ENCODE measurements around the gene KIAA1210. TPM values are rescaled to one million over a fixed set of nuclear protein-coding genes. Genes with fewer than 3 reads are reported as not detected.

The KIAA1210 gene
- total and polyA plus RNA-seq, 2 of the 13 experiments (the other 11 are each of a cell fraction or from before 2014, with no cell fraction given) = not detected

- no peak for DNase-seq (ENCODE audit: low spot score)
- ChIA-PET CTCF (ENCODE audit: low intra/inter-chr PET ratio, low total read pairs) (interaction anchor here (1.2 kb wide), 1 partner anchor 74 kb away, joined by 5 read pairs; no protein-coding TSS in a partner anchor), POLR2A (no interaction called here)
- in situ Hi-C loops (cut with HindIII; ENCODE audit: extremely low pct_ligation_motif_present, low pct_unique_long_range_greater_than_20kb) = no loop called here
- FAIRE-seq = no peak
- H3K4me3 ChIP-seq (replicated peaks in 1 of 3; ENCODE audit: insufficient read depth in 1 of 3, low read depth in 2 of 3, low read length in 3 of 3) = no peak overlapping the region
- WGBS (ENCODE audit: low lambda C conversion rate) = 0% methylated on average over 1 of the region's 5 CpGs
- H3K4me2 ChIP-seq (ENCODE audit: low read depth, low read length) = no peak overlapping the region
- no peaks in the 10 kb centered on the region for H3K36me3 ChIP-seq (replicated peaks in 1 of 2; ENCODE audit: control insufficient read depth in 1 of 2, insufficient read depth in 2 of 2, low read length in 2 of 2)
- no peak overlapping the region for H3K27ac ChIP-seq (ENCODE audit: extremely low read length, insufficient read depth, low read length)
- no peak for ATAC-seq
- H3K9me3 ChIP-seq (ENCODE audit: low read length) = no peaks in the 10 kb centered on the region
- peaks cover 10% of the 10 kb centered on the region; the same call in 1 of the 2 replicates for H3K4me1 ChIP-seq (ENCODE audit: insufficient read depth, low read length)
- no peaks in the 10 kb centered on the region for H4K20me1 ChIP-seq (ENCODE audit: insufficient read depth, low read length)
- no peaks in the 10 kb centered on the region for H3K79me2 ChIP-seq (ENCODE audit: insufficient read depth, low read length)
- no peak overlapping the region for H2AFZ ChIP-seq (ENCODE audit: low read length)
- H3K27me3 ChIP-seq (ENCODE audit: control insufficient read depth in 1 of 2, insufficient read depth in 2 of 2, low read length in 2 of 2) = no peaks in the 10 kb centered on the region
- TF ChIP-seq STAG1 (CRISPR knock-in tag; IDR thresholded peaks at IDR 0.05) (peak; percentile 66), GATAD1 (CRISPR knock-in tag; IDR thresholded peaks at IDR 0.05) (no peak), SETDB1 (CRISPR knock-in tag; IDR thresholded peaks at IDR 0.05; ENCODE audit: borderline replicate concordance) (no peak), HOXA9 (CRISPR knock-in tag; IDR thresholded peaks at IDR 0.05; ENCODE audit: borderline replicate concordance) (no peak), RBAK (CRISPR knock-in tag; IDR thresholded peaks at IDR 0.05) (no peak), ZNF530 (CRISPR knock-in tag; IDR thresholded peaks at IDR 0.05; ENCODE audit: low read depth) (no peak)
- TF ChIP-seq, protein P1, sequence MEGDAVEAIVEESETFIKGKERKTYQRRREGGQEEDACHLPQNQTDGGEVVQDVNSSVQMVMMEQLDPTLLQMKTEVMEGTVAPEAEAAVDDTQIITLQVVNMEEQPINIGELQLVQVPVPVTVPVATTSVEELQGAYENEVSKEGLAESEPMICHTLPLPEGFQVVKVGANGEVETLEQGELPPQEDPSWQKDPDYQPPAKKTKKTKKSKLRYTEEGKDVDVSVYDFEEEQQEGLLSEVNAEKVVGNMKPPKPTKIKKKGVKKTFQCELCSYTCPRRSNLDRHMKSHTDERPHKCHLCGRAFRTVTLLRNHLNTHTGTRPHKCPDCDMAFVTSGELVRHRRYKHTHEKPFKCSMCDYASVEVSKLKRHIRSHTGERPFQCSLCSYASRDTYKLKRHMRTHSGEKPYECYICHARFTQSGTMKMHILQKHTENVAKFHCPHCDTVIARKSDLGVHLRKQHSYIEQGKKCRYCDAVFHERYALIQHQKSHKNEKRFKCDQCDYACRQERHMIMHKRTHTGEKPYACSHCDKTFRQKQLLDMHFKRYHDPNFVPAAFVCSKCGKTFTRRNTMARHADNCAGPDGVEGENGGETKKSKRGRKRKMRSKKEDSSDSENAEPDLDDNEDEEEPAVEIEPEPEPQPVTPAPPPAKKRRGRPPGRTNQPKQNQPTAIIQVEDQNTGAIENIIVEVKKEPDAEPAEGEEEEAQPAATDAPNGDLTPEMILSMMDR (CRISPR knock-in tag; IDR thresholded peaks at IDR 0.05) = peak; percentile 61
- no peak overlapping the region for H3K9ac ChIP-seq (ENCODE audit: insufficient read depth, low read depth, low read length)
- intact Hi-C loops (cut with micrococcal nuclease; ENCODE audit: unreplicated experiment) = loop anchor here (10.0 kb wide), 1 partner anchor 50 kb away; no protein-coding TSS in a partner anchor
- no TSS peak for BruUV-seq (replicated peaks)
These were observed 17.6 kb upstream of the KIAA1210 start for GRCh38 chrX:119145241-119145653.

DNA sequence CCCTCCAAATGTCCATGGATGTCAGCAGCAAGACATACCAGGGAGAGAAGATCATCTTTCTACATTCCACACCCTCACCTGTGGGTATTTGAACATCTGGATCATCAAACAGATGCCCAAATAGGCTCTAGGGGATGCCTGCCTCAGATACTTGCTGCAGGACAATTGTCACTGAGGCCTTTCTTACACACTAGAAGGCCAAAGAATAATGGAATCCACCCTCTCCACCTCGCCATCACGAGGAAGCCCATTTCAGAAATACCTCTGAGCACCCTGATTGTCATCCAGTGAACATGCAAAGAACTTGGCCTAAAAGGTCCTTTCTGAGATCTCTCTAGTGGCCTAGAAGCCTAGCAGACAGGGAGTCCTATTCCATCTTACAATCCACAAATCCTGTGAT, 6.9 kb upstream of the KIAA1210 start:
- Histone ChIP-seq H3K4me2 (ENCODE audit: low read depth, low read length) (no peak overlapping the region), H3K9ac (ENCODE audit: insufficient read depth, low read depth, low read length) (no peak overlapping the region), H3K36me3 (replicated peaks in 1 of 2; ENCODE audit: control insufficient read depth in 1 of 2, insufficient read depth in 2 of 2, low read length in 2 of 2) (no peaks in the 10 kb centered on the region), H2AFZ (ENCODE audit: low read length) (no peak overlapping the region), H3K4me3 (replicated peaks in 1 of 3; ENCODE audit: insufficient read depth in 1 of 3, low read depth in 2 of 3, low read length in 3 of 3) (no peak overlapping the region), H3K27ac (ENCODE audit: extremely low read length, insufficient read depth, low read length) (no peak overlapping the region), H3K9me3 (ENCODE audit: low read length) (no peaks in the 10 kb centered on the region), H3K27me3 (ENCODE audit: control insufficient read depth in 1 of 2, insufficient read depth in 2 of 2, low read length in 2 of 2) (no peaks in the 10 kb centered on the region), H4K20me1 (ENCODE audit: insufficient read depth, low read length) (no peaks in the 10 kb centered on the region), H3K79me2 (ENCODE audit: insufficient read depth, low read length) (no peaks in the 10 kb centered on the region), H3K4me1 (ENCODE audit: insufficient read depth, low read length) (no peaks in the 10 kb centered on the region)
- no TSS peak for BruUV-seq (replicated peaks)
- in situ Hi-C loops (cut with HindIII; ENCODE audit: extremely low pct_ligation_motif_present, low pct_unique_long_range_greater_than_20kb) = no loop called here
- ATAC-seq = no peak
- CTCF ChIA-PET (ENCODE audit: low intra/inter-chr PET ratio, low total read pairs) = no interaction called here
- no CpG with 5 or more reads among the region's 2 CpGs for WGBS (ENCODE audit: low lambda C conversion rate)
- POLR2A ChIA-PET = no interaction called here
- intact Hi-C loops (cut with micrococcal nuclease; ENCODE audit: unreplicated experiment) = no loop called here
- no peak for DNase-seq (ENCODE audit: low spot score)
- FAIRE-seq = no peak
- TF ChIP-seq YEATS4 (CRISPR knock-in tag; IDR thresholded peaks at IDR 0.05; ENCODE audit: borderline replicate concordance) = no peak
- TF ChIP-seq GPBP1L1 (CRISPR knock-in tag; IDR thresholded peaks at IDR 0.05) = no peak
- TF ChIP-seq, protein P2, sequence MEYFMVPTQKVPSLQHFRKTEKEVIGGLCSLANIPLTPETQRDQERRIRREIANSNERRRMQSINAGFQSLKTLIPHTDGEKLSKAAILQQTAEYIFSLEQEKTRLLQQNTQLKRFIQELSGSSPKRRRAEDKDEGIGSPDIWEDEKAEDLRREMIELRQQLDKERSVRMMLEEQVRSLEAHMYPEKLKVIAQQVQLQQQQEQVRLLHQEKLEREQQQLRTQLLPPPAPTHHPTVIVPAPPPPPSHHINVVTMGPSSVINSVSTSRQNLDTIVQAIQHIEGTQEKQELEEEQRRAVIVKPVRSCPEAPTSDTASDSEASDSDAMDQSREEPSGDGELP (IDR thresholded peaks at IDR 0.05; ENCODE audit: borderline replicate concordance, low read depth) = no peak
- TF ChIP-seq ZSCAN20 (CRISPR knock-in tag; IDR thresholded peaks at IDR 0.05; ENCODE audit: borderline replicate concordance) = no peak
